ENCODE measurements around the gene P4HB.
A peak's percentile ranks its signal among the peaks of the same experiment; 100 is the strongest.

Gene P4HB

GRCh38 chr17:81898029-81898866 is 37.9 kb upstream of the P4HB start:
- no peak for DNase-seq (ENCODE audit: low spot score)

- no peak for DNase-seq (ENCODE audit: low spot score)
Measured at GRCh38 chr17:81895400-81895799, 35.1 kb upstream of the P4HB start.

GRCh38 chr17:81891303-81891552 is 30.9 kb upstream of the P4HB start:
- no peak for DNase-seq (ENCODE audit: low spot score)

- DNase-seq (ENCODE audit: low spot score) = no peak
Measured at GRCh38 chr17:81890447-81891302, 30.3 kb upstream of the P4HB start.

GRCh38 chr17:81889602-81890001 is 29.3 kb upstream of the P4HB start:
- no peak for DNase-seq (ENCODE audit: low spot score)

GRCh38 chr17:81888988-81889595 is 28.8 kb upstream of the P4HB start:
- no peak for DNase-seq (ENCODE audit: low spot score)

GRCh38 chr17:81888105-81888987 is 28.0 kb upstream of the P4HB start:
- DNase-seq (ENCODE audit: low spot score) = no peak

- no peak for DNase-seq (ENCODE audit: low spot score)
Measured at GRCh38 chr17:81885869-81886548, 25.7 kb upstream of the P4HB start.

- no peak for DNase-seq (ENCODE audit: low spot score)
Measured at GRCh38 chr17:81885454-81885853, 25.1 kb upstream of the P4HB start.

GRCh38 chr17:81884968-81885367 is 24.6 kb upstream of the P4HB start:
- no peak for DNase-seq (ENCODE audit: low spot score)

- no peak for DNase-seq (ENCODE audit: low spot score)
Measured at GRCh38 chr17:81884520-81884919, 24.2 kb upstream of the P4HB start.

- DNase-seq (ENCODE audit: low spot score) = no peak
Measured at GRCh38 chr17:81879121-81879520, 18.8 kb upstream of the P4HB start.

- DNase-seq (ENCODE audit: low spot score) = no peak
Measured at GRCh38 chr17:81878294-81878693, 18.0 kb upstream of the P4HB start.

GRCh38 chr17:81877569-81877968 is 17.2 kb upstream of the P4HB start:
- DNase-seq (ENCODE audit: low spot score) = no peak

- peak; percentile 95 for DNase-seq (ENCODE audit: low spot score)
Measured at GRCh38 chr17:81871387-81872230, 11.3 kb upstream of the P4HB start.

GRCh38 chr17:81870981-81871386 is 10.6 kb upstream of the P4HB start, which contains the start of gene ARHGDIA:
TSS of gene ARHGDIA (minus strand) at chr17:81871337. CDS start at chr17:81869930, 1,407 bp downstream.
- no peak for DNase-seq (ENCODE audit: low spot score)

GRCh38 chr17:81870131-81870980 is 10.0 kb upstream of the P4HB start:
- peak; percentile 44 for DNase-seq (ENCODE audit: low spot score)

- DNase-seq (ENCODE audit: low spot score) = peak; percentile 27
Measured at GRCh38 chr17:81869221-81870130, 9.1 kb upstream of the P4HB start.

All from CD4-positive, alpha-beta T cell treated with Interleukin-2 at 100 ng/mL for 4 hours (primary cell).